Natural killer cell treated with Interleukin-12 subunit alpha and Interleukin-12 subunit beta and Interleukin-15 and Interleukin-18, amount 100 ng/mL, for 72 hours (primary cell): ENCODE data around the gene PRDM16. TPM values are rescaled to one million over a fixed set of nuclear protein-coding genes. Genes with fewer than 3 reads are reported as not detected.

Experiments used
- ATAC-seq, 2 donors: fragments of 150-1000 bp; cut with Tn5 transposase in 1 of 2; sonication (Bioruptor Pico), chemical (Tn5 transposase) in 1 of 2; 2 replicates each; pipeline ENCODE4 v1.10.0; 2021
- DNase-seq: peaks from one replicate; pipeline ENCODE4 v3.0.0; 2022; ENCODE audit warnings: low spot score
- H3K27ac Mint-ChIP-seq, 2 donors: 1 replicate in 1 of 2; 2 replicates in 1 of 2; pipeline ENCODE4 v1.8.0; 2022; ENCODE audit warnings: mixed read lengths in 2 of 2, mild to moderate bottlenecking in 1 of 2, moderate library complexity in 1 of 2
- H3K27me3 Mint-ChIP-seq, 2 donors: 1 replicate in 1 of 2; 2 replicates in 1 of 2; pipeline ENCODE4 v1.8.0; 2022; ENCODE audit warnings: mixed read lengths in 2 of 2
- H3K36me3 Mint-ChIP-seq: one replicate; pipeline ENCODE4 v1.8.0; 2022; ENCODE audit warnings: mixed read lengths
- H3K4me1 Mint-ChIP-seq, 2 donors: 1 replicate in 1 of 2; 2 replicates in 1 of 2; pipeline ENCODE4 v1.8.0; 2022; ENCODE audit warnings: low read depth in 2 of 2, mixed read lengths in 2 of 2, mild to moderate bottlenecking in 1 of 2
- H3K4me3 Mint-ChIP-seq: one replicate; pipeline ENCODE4 v1.8.0; 2022; ENCODE audit warnings: mixed read lengths
- H3K9me3 Mint-ChIP-seq: 2 replicates; pipeline ENCODE4 v1.8.0; 2022; ENCODE audit warnings: mixed read lengths
- total RNA-seq, 2 donors: library from RNA; stranded (reverse); gene quantifications; one replicate each; pipeline ENCODE4 v1.2.3, GENCODE V29; 2022

Gene PRDM16
- total RNA-seq, 2 donors from 2014 or later = not detected

DNA sequence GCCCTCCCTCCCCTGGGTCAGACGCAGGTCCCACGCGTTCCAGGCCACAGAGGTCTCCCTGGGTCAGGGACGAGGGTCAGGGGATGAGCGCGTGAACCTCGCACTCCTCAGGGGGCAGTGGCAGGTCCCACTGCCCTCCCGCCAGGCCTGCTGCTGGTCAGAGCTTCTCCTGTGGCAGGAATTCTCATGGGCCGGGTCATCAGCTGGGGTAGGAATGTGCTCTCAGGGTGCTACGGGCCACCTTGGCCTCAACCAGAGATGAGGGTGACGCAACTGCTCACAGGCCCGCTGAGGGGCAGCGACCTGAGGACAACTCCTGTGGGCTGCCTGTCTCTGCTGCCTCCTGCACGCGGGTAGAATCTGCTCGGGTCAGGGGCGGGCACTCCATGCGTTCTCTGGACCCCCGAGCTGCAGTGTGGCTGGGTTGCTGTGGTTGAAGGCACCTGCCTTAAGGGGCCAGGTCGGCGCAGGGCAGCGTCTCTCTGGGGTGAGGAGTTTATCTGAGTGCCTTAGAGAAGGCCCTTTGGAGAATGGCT lies 128.8 kb downstream of the PRDM16 start:
- no peaks in the 10 kb centered on the region for H3K27me3 Mint-ChIP-seq
- H3K36me3 Mint-ChIP-seq = no peaks in the 10 kb centered on the region
- no peak for DNase-seq
- H3K27ac Mint-ChIP-seq = no peak overlapping the region
- no peak overlapping the region for H3K4me3 Mint-ChIP-seq
- H3K4me1 Mint-ChIP-seq = no peaks in the 10 kb centered on the region
- no peaks in the 10 kb centered on the region for H3K9me3 Mint-ChIP-seq
- peak in 1 of 2 donors; percentile 2 for ATAC-seq

DNA sequence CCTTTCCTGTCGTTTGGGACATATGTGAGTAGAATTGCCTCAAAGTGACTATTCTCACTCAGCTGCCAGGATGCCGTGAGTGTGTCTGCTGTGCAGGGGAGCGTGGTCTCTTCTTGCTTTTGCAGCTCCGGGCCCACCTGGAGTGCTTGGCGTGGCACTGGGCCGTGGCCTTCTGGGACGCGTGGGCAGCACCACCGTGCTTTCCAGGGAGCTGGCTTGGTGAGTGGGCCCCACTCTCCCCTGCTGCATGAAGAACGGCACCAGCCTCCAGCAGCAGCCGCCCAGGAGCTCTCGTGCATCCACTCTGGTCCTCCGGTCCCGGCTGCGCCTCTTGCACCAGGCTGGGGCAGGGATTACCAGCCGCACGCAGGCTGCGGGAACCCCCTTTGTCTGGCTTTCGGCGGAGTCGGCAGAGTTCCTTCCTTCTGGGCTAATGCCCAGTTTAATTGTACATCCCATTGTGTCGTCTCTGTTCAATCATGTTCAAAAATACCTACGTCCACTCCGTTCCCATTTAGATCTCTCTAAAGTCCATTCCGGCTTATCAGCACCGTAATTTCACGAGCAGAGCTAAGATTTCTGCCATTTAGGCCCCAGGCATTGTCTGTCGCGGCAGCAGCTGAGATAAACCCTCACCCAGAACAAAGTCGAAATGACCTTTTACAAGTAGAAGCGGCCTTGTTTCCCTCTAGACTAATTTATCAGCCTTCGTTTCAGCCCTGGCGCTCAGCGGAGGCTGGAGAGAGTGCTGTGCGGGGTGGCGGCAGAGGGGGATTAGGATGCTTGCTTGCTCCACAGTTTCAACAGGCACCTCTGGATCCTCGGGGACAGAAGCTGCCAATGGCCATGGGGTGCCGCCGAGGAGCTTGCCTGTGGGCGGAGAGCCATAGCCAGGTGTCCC lies 129.6 kb downstream of the PRDM16 start:
- Mint-ChIP-seq H3K9me3 (no peaks in the 10 kb centered on the region), H3K36me3 (no peaks in the 10 kb centered on the region), H3K27me3 (no peaks in the 10 kb centered on the region), H3K4me1 (no peaks in the 10 kb centered on the region), H3K27ac (no peak overlapping the region), H3K4me3 (no peak overlapping the region)
- ATAC-seq (no peak), DNase-seq (no peak)

DNA sequence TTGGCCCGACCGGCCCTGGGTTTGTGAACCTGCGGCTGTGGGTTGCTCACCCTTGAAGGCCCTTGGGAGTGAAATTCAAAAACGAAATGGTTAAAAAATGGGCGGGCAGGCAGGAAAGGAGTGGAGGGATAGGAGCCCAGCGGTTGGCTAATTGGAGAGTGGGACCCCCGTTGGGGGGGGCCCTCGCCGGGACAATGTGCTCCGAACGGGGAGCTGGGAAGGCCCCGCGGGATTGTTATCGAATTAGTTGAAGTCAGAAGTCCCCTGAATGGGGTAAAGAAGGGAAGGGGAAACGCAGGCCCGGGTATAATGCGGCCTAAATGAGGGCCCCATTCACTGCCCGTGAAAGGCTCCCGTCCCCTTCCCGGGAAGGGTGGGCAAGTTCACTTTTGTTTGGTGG lies 135.7 kb downstream of the PRDM16 start:
- Mint-ChIP-seq H3K27ac (no peak overlapping the region), H3K36me3 (no peaks in the 10 kb centered on the region), H3K9me3 (no peaks in the 10 kb centered on the region), H3K27me3 (no peaks in the 10 kb centered on the region), H3K4me1 (no peaks in the 10 kb centered on the region), H3K4me3 (no peak overlapping the region)
- ATAC-seq = no peak
- DNase-seq = no peak

DNA sequence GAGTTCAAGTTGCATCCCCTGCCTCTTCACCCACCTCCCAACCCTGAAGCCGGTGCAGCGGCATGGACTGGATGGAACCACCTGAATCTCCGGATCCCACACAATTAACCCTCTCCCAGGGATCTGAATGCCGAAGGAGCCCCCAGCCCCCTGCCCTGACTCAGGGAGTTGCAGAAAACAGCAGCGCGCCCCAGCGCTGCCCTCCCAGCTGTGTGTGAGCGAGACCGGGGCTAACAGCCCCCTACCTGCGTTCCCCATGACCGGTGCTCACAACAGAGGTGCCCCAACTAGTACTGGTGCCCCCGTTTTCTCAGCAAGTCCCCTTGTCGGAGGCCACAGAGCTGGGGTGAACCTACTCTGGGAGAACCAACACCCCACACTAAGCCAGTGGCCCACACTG lies 136.8 kb downstream of the PRDM16 start:
- Mint-ChIP-seq H3K27me3 (no peaks in the 10 kb centered on the region), H3K9me3 (no peaks in the 10 kb centered on the region), H3K27ac (no peak overlapping the region), H3K36me3 (no peaks in the 10 kb centered on the region), H3K4me1 (no peaks in the 10 kb centered on the region), H3K4me3 (no peak overlapping the region)
- DNase-seq (no peak), ATAC-seq (no peak)

DNA sequence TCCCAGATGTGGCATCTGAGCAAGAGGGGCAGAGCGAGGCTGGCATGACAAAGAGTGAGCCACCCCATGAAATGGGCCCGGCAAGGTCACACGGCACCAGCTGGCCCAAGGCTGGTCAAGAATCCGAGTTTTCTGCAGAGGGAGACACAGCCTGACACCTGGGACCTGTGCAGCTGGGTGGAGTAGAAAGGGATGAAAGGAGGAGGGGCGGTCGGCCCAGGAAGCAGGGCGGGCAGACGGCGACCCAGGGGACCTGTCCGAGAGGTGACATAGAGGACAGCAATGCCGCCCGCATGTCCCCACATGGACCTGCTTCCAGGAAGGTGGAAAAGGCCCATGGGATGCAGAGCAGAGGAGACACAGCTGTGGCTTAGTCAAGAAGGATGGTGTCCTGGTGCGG lies 137.7 kb downstream of the PRDM16 start:
- Mint-ChIP-seq H3K36me3 (no peaks in the 10 kb centered on the region), H3K9me3 (no peaks in the 10 kb centered on the region), H3K4me1 (no peaks in the 10 kb centered on the region), H3K27me3 (no peaks in the 10 kb centered on the region), H3K27ac (no peak overlapping the region), H3K4me3 (no peak overlapping the region)
- DNase-seq (no peak), ATAC-seq (no peak)

DNA sequence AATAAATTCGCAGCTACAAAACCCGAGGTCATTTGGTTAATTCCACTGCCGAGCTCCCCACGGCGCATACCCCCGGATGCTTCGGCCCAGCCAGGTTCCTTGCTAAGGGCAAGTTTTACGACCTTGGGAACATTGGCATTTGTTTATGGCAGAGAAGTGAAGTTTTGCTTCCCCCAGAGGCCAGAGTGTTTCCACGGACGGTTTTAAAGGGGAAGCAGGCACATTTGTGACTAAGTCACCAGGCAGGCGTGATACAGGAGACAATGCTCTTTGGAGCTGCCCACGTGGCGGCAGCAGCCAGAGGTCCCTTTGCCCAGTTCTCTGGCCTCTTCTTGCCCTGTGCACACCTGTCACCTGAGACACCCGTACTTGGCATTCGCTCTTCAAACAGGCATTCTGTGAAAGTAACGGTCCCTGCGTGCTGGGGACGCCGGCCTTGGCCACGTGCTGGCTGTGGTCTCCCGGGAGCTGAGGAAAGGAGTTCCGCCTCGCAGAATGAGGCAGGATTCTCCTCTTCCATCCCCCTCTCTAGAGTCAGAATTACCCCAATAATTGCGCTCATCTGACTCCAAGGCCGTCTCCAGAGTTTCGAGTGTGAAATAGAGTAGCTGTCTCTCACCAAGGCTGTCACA lies 138.3 kb downstream of the PRDM16 start:
- H3K27me3 Mint-ChIP-seq = no peaks in the 10 kb centered on the region
- no peaks in the 10 kb centered on the region for H3K9me3 Mint-ChIP-seq
- no peaks in the 10 kb centered on the region for H3K4me1 Mint-ChIP-seq
- no peaks in the 10 kb centered on the region for H3K36me3 Mint-ChIP-seq
- no peak overlapping the region for H3K4me3 Mint-ChIP-seq
- ATAC-seq (no peak), DNase-seq (no peak)
- no peak overlapping the region for H3K27ac Mint-ChIP-seq

DNA sequence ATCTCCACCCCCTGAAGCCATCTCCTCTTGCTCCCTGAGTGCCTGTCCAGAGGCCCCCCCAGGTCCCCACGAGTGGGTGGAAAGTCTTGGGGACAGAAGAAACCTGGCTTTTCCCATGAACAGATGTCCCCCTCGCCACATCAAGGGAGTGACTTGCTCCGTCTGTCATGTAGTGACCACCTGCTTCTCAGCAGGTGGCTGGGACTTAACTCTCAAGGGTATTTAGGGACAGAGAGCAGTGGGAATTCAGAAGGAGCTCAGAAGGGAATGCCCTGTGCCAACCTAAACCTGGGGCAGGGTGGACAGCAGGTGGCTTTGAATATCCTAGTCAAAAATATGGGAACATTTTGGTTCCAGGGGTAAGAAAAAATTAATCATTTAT lies 139.8 kb downstream of the PRDM16 start:
- ATAC-seq = no peak
- Mint-ChIP-seq H3K36me3 (no peaks in the 10 kb centered on the region), H3K9me3 (no peaks in the 10 kb centered on the region), H3K4me3 (no peak overlapping the region), H3K4me1 (no peaks in the 10 kb centered on the region), H3K27me3 (no peaks in the 10 kb centered on the region), H3K27ac (no peak overlapping the region)
- no peak for DNase-seq

DNA sequence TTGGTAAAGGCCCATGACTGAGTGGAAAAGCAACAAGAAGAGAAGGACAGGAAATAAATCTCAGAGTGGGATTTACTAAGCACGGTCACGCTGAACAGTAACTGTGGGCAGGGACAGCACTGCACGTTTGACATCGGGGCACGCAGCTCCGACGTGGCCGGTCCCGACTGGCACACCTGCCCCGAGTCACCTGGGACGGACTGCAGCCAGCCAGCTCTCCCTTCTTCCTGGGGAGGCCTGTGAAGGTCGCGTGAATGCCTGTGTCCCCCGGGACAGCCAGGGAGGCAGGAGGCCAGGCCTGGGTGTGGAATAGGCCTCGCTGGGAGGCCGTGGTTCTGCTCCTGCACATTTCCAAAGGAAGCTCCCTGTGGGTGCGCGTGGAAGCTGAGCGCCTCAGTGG lies 140.2 kb downstream of the PRDM16 start:
- Mint-ChIP-seq H3K9me3 (no peaks in the 10 kb centered on the region), H3K27me3 (no peaks in the 10 kb centered on the region), H3K27ac (no peak overlapping the region), H3K4me3 (no peak overlapping the region), H3K36me3 (no peaks in the 10 kb centered on the region), H3K4me1 (no peaks in the 10 kb centered on the region)
- no peak for ATAC-seq
- DNase-seq = no peak

DNA sequence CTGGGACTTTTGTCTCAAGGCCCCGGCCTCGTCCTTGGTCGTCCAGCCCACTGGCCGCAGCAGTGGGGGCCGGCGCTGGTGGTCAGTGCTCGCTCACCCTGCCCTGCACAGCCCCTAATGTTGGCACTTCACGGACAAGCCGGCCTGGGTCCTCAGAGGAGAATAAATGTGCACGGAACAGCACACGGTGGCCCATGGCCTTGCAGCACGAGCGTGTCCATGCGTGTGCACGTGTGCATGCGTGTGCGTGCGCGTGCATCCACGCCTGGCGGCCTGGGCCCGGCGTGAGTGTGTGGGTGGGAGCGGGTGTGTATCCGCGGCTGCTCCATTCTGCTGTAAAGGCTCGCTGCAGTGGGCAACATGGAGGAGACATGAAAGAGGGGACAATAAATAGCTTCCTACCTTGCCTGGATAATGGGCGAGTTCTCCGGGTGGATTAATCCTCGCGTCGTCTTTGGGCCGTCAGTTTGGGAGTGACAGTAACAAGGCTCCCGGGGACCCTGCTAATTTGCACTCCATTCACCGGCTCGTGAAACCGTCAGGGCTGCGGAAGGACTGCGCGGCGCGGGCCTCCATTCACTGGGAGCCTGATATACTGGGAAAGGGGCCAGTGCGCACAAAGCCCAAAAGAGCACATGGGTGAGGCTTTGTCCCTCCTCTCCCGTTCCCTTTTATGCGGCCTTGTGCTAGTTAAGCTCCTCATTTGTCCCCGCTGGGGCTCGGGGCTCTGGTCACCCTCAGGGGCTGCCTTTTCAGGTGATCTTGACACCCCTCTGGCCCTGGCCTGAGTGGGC lies 142.8 kb downstream of the PRDM16 start:
- no peaks in the 10 kb centered on the region for H3K4me1 Mint-ChIP-seq
- ATAC-seq (peak in 1 of 2 donors; percentile 7), DNase-seq (no peak)

DNA sequence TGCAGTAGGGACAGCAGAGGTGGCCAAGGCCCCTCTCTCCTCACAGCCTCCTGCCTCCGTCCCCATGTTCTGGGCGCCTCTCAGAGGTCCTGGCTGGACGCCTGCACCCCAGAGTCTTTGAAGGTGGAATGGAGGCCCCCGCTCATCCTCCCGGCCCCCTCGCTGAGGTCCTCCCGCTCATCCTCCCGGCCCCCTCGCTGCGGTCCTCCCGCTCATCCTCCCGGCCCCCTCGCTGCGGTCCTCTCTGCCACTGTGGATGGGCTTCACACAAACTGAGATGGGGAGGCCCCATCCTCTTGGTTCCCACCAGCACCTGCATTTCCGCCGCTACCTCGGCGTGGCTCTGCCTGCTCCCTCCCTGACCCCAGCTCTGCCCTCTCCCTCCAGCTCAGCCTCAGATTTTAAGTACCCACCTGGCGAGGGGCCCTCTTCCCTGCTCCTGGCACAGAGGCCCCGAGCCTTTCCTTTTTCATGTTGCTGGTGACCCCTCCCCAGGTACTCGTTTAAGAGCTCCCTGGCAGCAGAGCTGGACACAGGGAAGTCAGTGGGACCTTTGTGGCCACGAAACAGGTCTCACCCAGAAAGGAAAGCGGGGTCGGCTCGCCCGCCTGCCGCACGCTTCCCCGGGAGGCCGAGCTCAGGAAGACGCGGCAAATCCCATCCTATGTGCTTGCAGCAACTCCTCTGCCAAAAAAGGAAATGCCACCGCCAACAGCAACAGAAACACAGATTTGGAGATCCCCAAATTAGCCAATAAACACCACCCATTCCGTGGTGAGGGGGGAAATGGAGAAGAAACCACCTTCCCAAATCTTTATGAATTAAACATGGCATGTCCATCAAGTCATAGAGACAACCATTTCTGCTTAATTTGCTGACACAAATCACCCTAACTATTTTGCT lies 143.7 kb downstream of the PRDM16 start:
- no peaks in the 10 kb centered on the region for H3K9me3 Mint-ChIP-seq
- no peak for DNase-seq
- peak in 1 of 2 donors; percentile 25 for ATAC-seq
- no peak overlapping the region for H3K4me3 Mint-ChIP-seq
- H3K27ac Mint-ChIP-seq = no peak overlapping the region
- no peaks in the 10 kb centered on the region for H3K36me3 Mint-ChIP-seq
- no peaks in the 10 kb centered on the region for H3K27me3 Mint-ChIP-seq
- no peaks in the 10 kb centered on the region for H3K4me1 Mint-ChIP-seq

More for the DNA sequence above, 142.8 kb downstream of the PRDM16 start:
- Mint-ChIP-seq H3K36me3 (no peaks in the 10 kb centered on the region), H3K27ac (no peak overlapping the region), H3K4me3 (no peak overlapping the region), H3K9me3 (no peaks in the 10 kb centered on the region), H3K27me3 (no peaks in the 10 kb centered on the region)

DNA sequence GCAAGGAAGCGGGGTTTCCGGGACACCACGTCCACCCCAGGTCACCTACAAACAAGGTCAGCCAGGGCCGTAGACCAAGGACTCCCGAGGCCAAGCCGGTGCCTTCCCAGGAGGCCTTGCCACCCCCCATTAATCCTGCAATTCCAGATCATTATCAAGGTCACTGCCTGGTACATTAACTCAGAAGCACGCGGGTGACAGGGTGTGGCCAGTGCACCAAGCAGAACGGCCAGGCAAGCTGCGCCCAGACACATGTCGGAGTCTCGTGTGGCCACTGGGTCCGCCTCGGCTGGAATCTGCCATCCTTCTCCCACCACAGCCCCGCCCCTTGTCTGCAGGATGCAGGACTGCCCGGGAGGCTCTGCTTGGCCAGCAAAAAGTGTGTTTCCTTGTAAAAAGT lies 144.7 kb downstream of the PRDM16 start:
- no peaks in the 10 kb centered on the region for H3K27me3 Mint-ChIP-seq
- no peaks in the 10 kb centered on the region for H3K4me1 Mint-ChIP-seq
- H3K4me3 Mint-ChIP-seq = no peak overlapping the region
- no peaks in the 10 kb centered on the region for H3K36me3 Mint-ChIP-seq
- H3K9me3 Mint-ChIP-seq = no peaks in the 10 kb centered on the region
- no peak for DNase-seq
- H3K27ac Mint-ChIP-seq = no peak overlapping the region
- no peak for ATAC-seq

DNA sequence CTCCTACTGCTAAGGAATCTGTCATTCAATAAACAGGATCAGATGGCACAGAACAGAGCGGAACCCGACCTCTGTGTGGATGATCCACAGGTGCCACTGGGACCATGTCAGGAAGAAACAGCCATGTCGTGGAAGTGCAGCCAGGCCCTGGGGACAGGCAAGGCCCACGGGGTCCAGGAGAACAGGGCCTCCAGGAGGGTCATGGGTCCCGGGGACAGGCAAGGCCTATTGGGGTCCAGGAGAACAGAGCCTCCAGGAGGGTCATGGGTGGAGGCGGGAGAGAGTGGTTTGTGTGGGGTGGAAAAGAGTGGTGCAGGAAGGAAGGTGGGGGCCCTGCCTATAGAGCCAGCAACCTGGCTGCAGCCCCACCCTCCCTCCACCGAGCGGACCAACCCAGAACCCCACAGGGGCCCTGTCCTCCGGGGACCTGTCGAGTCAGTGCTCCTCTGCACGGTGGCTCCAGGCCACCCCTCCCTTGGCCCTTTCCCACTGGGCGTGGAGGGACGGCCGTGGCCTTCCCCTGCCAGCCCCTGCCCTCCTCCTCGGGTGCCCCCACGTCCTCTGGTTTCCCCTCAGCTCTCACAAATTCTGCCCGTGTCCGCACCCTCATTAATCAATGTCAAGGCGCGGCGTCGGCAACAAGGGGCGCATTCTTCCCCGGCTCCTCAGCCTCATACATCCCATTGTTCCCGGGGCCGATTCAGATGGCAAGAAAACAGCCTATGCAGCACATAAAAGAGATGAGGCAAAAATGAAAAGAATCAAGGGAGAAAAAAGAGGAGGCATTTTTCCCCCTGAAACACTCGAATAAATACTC lies 146.4 kb downstream of the PRDM16 start:
- Mint-ChIP-seq H3K27me3 (no peaks in the 10 kb centered on the region), H3K36me3 (no peaks in the 10 kb centered on the region), H3K9me3 (no peaks in the 10 kb centered on the region), H3K27ac (no peak overlapping the region), H3K4me3 (no peak overlapping the region), H3K4me1 (no peaks in the 10 kb centered on the region)
- DNase-seq (no peak), ATAC-seq (peak in 1 of 2 donors; percentile 62)
